ENCODE results near the gene SFMBT2.

DNA sequence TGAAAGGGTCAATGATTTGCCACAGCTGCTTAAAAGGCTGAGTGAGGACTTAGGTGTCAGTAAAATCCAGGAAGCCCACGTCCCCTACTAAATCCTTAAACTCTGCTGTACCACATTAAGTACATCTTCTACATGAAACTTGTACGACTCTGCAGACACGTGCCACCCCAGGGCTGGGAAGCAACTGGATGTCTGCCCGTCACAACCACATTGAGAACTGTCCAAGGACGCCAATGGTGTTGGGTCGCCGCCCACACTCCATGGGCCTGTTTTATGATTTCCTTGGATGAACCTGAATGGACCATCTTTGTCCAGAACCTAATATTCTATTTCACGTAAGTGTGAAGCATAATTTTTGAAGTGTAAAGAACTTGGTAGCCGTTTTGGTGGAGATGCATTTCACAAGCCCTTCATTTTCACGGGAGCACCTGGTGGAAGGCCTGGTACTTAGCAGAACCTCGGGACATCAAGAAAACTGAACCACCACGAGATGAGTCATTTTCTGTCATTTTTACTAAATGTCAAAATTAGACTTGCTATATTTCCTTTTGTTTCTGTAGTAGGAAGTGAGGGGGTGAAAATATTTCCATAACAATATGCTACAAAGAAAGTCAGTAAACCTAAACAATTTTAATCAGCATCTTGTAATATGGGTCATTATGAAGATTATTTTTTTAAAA lies 134.9 kb downstream of the SFMBT2 start:
- TF ChIP-seq, protein P1, sequence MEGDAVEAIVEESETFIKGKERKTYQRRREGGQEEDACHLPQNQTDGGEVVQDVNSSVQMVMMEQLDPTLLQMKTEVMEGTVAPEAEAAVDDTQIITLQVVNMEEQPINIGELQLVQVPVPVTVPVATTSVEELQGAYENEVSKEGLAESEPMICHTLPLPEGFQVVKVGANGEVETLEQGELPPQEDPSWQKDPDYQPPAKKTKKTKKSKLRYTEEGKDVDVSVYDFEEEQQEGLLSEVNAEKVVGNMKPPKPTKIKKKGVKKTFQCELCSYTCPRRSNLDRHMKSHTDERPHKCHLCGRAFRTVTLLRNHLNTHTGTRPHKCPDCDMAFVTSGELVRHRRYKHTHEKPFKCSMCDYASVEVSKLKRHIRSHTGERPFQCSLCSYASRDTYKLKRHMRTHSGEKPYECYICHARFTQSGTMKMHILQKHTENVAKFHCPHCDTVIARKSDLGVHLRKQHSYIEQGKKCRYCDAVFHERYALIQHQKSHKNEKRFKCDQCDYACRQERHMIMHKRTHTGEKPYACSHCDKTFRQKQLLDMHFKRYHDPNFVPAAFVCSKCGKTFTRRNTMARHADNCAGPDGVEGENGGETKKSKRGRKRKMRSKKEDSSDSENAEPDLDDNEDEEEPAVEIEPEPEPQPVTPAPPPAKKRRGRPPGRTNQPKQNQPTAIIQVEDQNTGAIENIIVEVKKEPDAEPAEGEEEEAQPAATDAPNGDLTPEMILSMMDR (IDR thresholded peaks at IDR 0.05; ENCODE audit: low read depth, low read length, poor library complexity, severe bottlenecking): no peak
- no peak for TF ChIP-seq EZH2phosphoT487 (IDR thresholded peaks at IDR 0.05; ENCODE audit: borderline replicate concordance, low read length)
